ENCODE measurements around the gene R3HDML.

The R3HDML gene

DNA sequence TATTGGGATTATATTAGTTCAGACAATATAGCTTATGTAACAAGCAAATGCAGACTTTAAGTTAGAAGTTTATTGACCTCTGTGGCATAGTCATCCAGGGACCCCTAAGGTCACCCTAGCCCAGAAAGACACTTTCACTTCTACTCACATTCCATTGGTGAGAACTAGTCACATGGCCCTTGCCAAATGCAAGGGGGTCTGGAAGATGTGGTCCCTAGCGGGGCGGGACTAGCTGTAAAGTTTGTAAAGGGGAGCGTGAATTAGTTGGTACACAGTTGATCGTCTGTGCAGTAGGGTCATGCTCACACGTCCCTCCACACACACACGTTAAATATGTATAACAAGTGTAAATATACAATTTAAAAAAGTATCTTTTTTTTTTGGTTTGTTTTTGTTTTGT lies 27.9 kb downstream of the R3HDML start:
- DNase-seq = no peak

DNA sequence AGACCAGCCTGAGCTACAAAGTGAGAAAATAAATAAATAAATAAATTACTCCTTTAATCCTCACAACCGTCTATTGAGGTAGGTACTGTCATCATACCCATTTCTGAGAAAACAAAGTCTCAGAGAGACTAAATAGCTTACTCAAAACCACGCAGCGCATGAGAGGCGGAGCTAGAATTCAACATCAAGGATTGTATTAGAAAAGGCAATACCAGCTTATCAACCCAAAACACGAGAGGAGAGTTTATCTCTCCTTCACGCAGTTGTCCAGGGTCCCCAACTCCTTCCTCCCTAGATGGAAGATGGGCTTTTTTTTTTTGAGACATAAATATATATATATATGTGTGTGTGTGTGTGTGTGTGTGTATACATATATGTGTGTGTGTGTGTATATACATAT lies 30.9 kb downstream of the R3HDML start:
- no peak for DNase-seq

DNA sequence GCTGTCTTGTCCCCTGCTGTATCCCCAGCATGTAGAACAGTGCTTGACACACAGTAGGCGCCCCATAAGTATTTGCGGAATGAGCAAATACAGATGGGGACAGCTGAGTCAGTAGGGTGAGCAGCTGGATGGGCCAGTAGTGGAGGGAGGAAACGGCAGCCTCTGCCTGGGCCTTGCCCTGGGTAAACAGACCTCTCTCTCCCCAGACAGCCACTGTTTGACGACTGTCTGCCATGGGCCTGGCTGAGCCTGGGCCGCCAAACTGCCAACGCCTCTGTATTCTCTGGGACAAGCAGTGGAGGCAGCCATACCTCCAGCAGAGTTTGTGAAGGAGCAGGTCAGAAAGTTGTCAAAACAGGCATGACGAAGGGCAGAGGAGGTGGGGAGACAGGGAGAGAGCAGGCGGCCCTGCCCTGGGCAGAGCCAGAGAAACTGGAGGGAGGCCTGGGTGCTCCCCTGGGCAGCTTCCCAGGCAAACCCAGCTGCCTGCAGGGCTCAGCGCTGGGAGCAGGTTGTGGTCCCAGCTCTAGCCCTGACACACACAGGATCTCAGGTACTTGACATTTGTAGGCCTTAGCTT lies 33.9 kb downstream of the R3HDML start:
- no peak for DNase-seq

DNA sequence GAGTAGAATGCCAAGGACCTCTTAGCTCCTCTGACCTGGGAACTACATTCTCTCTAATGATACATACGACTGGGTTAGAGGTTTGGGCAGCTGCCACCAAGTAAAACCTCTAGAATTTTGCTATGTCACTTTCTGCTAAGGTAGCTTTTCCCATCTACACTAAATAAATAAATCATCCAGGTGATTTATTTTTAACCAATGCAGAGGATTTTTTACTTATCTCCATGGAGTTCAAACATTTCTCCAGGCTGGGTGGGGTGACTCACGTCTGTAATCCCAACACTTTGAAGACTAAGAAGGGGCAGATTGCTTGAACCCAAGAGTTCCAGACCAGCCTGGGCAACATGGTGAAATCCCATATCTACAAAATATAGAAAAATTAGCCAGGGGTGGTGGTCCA lies 45.8 kb downstream of the R3HDML start:
- DNase-seq = no peak

DNA sequence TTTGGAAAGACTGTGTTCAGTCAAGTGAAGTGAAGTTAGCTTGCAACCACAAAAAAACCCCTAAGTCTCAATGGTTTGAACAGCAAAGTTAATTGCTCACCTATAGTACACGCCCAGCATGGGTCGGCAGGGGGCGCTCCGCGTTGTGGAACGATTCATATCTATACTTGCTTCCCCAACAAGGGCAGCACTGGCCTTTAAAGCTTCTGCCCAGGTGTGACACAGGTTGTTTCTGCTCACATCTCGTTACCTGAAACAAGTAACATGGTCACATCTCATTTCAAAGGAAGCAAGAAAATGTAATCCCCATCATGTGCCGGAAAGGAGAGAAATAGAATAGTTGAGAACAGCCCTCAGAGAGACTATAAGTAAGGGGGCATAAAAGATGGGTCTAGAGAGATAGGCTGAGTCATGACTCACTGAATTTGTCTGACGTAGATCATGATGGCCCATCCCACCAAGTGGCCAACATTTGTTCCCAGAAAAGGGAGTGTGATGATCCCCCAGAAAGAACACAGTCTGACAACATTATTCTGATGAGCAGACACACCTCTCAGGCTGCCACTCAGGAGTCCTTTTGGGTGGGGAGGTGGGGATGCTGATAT lies 47.7 kb downstream of the R3HDML start:
- peak; percentile 20 for DNase-seq

DNA sequence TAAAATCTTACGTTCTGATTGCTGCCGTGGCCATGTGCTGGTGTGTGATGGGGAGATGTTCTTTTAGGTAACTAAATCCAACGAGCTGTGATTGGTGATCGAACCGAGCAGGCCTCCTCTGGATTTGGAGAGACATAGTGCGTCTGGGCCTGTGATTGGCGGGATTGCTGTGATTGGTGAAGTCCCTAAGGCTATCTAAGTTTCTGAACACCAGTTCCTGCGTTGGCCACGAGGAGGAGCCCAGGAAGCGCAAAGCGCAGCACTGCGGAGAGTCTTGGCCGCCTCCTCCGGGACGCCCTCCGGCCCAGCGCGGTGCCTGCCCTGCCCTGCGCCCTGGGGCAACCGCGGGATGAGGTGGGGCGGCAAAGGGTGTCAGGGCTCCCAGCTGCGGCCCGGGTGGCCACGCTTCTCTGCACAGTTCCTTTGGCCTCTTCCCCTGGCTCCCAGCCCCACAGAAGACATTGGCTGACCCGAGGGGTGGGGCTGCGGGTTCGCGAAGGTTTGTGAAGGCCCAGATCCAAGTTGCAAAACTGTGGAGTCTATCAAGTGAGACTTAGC lies 51.7 kb downstream of the R3HDML start:
- DNase-seq = peak; percentile 40

DNA sequence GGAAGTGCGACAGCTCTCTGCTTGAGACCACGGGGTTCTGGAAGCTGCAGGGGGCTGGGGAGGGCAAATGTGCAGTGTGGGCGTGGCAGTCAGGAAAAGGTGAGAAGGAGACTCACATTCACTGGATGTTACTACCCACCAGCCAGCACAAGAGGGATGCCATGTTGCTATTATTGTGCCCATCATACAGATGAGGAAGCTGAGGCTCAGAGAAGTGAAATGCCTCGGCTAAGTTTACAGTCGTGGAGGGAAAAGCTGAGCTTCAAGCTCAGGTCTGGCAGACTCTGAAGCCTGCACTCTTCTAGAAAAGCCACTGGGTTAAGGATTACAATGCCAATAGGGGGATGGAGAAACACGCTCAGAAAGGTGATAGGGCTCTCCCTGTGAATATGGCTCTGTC lies 53.0 kb downstream of the R3HDML start:
- DNase-seq = no peak

DNA sequence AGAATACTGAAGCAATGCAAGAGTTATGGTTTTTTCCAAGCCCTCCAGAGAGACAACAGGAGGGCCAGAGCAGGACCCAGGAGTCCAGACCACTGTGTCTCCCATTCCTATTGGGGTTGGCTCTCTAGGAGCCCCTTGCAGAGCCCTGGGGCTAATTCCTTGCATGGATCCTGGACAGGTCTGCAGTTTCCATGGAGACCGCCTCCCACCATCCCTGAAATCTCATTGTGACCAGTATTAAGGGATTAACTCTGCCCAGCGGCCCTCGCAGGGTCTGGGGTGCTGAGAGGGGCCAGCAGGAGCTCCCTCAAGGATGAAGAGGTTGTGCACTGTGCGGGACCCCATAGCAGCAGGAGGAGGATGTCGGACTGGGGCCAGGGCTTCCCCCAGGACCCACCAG lies 53.4 kb downstream of the R3HDML start:
- DNase-seq = no peak

DNA sequence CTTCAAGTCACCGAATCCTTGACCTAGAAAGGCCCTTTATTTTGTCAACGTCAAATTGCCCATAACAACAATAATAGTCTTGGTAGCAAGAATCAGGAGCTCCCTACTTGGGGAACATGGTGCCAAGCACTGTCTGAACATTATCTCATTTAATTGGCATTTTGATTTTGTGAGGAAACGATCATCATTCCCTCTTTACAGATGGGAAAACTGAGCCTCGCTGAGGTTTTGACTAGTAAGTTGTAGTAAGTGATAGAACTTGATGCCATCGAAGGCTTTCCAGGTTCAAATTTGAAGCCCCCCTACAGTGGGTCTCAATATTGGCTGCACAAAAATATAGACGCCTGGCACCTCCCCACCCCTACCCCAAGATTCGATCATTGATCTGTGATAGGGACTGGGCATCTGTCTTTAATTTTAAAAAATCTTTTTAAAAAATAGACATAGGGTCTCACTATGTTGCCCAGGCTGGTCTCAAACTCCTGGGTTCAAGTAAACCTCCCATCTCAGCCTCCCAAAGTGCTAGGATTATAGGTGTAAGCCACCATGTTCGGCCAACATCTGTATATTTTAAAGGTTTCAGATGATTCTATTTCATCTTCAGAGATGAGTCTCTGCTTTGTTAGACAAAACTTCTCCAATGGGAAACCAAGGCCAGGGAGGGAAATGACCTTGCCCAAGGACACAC lies 55.4 kb downstream of the R3HDML start:
- no peak for DNase-seq

DNA sequence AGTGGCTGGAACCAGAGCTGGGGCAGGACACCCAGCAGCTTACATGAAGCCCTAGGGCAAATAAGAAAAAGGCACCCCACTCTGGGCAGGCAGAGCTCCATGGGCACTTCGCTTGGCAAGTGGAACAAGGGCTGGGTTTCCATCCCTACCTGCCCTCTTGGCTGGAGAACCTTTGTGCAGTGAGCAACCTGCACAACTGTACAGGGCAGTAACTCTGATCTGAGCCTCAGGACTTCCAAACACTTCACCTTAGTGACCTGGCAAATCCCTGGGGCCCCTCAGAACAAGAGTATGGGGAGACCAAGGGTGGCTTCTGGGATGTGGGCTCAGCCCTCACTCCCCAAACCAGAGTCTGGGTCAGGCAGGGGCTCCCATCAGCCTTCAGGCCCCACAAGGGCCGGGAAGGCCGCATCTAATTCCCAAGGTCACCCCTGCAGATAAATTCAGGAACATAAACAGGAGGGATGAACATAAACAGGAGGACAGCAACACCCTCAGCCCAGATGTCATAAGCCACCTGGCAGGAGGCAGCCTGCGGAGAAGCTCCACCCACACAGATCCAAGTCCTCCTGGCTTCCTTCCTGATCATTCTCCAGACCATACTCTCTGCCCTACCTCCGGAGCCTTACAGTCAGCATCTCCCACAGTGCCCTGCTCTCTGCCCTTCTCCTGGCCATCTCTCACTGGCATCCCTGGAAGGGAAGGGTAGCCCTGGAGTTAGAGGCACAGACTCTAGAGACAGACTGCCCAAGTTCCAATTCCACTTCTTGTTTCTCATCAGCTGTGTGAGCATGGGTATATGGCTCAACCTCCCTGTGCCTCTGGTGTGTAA lies 56.1 kb downstream of the R3HDML start:
- DNase-seq = no peak

DNA sequence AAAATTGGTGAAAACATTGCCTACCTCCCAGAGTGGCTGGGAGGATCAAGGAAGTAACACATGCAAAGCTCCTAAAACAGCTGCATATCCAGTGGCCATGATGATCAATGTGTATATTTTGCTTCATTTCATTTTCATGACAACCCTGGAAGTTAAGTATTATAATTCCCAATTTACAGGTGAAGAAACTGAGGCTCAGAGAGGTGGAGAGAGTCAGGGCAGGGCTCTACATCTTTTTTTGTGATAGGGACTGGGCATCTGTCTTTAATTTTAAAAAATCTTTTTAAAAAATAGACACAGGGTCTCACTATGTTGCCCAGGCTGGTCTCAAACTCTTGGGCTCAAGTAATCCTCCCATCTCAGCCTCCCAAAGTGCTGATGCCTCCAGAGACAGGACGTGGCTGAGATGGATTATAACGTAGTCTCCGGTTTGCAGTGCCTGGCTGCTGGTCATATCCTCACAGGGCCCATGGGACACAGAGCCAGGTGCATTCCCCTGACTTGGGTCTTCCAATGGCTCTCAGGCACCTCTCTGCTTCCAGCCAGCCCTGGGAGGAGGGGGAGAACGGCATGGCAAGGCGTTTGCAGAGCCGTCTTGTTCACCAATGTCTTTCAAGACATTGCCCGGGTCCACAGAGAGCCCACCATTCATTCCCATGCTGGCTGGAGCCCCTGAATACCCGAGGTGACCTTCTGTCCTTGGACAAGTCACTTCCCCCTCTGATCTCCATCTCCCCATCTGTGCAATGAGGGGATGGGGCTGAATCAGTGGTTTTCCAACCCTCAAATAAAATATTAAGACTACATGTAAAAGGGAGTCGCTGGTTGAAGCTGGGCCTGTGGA lies 57.0 kb downstream of the R3HDML start:
- DNase-seq = no peak

DNA sequence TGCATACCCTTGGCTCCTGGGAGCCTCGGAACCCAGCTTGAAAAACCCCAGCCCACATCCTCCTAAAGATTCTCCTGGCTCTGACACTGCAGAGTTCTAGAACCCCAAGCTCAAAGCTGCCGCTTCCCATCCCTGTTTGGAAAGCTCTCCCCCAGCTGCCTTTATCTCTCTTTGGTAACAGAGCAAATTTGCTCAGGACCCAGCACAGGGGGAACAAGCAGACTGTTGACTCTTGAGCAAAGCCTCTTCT lies 57.5 kb downstream of the R3HDML start:
- DNase-seq = no peak

DNA sequence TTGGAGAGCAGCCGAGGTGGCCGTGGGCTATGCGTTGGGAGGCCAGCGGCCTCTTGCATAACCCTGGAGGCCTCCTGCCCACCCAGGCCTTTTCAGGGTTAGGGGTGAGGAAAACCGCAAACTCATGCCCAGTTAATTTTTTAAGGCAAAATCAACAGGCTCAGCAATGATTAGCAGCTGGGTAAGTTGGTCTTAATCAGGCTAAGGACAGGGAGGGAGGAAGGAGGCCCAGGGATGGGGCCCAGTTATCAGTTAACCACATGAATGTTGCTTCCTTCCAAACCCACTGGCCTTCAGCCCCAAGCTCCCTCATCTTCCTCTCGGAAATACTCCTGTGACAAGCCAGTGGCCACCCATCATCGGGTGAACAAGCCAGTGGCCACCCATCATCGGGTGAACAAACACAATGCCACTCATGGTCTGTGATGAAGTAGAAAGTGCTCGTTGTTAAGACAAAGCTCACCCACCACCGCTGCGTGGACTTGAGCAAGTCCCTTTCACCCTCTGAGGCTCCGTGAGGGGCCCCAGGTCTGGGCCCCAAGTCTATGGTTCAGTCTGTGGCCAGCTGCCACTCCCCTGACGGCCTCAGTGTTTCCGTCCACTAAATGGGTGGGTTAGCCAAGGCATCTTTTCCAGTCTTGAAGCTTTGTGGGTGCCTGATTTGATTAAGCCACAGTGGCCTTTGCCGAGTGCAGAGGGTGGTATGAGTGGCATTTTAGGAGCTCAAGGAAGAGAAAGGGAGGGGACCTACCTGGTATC lies 58.0 kb downstream of the R3HDML start:
- DNase-seq = no peak

DNA sequence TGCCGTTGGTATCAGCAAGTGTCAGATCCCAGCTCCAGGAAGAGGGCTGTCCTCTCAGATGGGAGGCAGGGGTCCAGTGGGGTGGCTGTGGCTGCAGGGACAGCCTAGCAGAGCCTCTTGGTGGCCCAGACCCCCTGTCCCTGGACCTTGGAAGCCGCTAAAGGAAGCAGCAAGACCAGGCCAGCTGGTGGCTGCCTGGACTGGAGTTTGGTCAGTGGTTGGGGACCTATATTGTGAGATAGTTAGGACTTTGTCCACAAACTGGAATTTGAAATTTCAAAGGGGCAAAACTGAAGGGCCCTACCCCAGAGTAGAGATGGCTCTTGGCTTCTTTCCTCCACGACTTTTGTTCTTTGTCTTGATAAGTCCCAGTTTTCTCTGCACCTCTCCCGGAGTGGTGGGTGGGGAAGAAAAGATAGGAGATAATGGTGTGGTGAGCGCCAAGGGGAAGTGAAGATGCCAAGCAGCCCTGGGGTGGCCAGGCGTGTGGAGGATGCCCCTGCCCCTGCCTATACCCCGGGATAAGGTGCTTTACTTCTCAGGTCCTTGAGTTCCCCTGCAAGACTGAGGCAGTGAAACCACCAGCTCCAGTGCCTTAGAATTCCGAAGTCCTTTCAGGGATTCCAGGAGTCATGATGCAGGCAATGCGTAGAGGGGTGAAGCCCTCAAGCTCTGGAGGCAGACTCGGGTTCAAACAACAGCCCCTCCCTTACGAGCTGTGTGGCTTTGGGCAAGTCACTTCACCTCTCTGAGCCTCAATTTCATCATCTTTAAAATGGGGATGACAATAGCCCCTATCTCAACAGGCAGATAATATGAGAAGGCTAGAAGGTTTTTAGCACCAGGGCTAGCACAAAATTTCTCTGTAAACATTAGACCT lies 58.9 kb downstream of the R3HDML start:
- no peak for DNase-seq

DNA sequence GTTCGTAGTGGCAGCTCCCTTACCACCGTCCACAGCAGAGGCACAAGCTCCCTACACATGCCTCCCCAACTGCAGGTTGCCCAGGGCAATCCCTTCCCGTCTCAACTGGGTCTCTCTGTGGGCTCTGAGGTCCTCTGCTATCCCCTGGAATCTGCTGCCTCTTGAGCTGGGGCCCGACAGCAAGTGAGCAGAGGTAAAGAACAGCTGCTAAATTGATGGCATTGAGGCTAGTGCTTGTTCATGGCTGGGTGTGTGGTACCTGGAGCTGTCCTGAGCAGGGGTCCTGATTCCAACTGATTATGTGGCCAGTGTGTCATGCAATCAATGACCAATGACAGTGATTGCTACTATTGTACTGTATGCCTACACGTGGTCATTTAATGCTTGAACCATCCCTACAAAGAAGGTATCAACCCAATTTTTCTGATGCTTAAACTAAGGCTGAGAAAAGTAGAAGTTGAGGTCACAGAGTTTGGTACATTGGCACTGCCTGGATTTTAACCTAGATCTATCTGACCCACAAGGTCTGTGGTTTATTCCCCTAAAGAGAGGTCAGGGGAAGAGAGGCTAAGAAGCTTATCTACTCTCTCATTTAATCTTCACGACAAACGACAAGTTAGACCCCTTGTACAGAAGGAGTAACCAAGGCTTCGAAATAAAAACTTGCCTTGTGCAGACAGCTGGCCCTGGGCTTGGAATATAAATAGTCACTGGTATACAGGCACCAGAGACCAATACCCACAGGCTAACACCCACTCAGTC lies 59.7 kb downstream of the R3HDML start:
- DNase-seq = no peak

DNA sequence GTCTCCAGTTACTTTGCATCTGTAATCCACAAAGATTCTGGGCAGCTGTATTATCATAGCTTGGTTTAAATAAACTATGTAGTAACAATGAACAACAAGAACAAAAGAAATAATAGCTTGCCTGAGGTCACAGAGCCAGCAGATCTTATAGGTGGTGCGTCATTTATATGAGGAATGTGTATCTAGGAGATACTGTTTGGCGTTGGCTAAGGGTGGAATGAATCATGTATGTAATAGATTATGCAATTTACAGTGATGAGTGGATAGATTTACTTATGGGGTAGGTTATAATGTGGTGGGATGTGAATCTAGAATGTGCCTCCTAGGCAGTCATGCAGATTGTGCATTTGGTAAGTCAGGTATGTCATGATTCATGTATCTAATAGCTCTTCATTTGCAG lies 61.5 kb downstream of the R3HDML start:
- DNase-seq = no peak

DNA sequence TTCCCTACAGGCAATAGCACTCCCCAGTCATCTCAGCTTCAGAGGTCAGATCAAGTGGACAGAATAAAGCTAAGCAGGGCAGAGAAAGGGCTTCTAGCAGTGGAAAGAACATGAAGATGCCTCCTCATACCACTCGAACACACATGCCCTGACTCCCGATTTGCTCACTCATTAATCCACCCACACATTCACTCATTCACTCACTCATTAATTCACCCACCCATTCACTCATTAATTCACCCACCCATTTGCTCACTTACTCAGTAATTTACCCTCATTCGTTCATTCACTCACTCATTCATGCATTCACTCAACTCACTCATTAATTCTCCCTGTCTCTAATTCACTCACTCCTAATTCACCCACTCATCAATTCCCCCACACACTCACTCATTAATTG lies 62.6 kb downstream of the R3HDML start:
- DNase-seq = no peak

DNA sequence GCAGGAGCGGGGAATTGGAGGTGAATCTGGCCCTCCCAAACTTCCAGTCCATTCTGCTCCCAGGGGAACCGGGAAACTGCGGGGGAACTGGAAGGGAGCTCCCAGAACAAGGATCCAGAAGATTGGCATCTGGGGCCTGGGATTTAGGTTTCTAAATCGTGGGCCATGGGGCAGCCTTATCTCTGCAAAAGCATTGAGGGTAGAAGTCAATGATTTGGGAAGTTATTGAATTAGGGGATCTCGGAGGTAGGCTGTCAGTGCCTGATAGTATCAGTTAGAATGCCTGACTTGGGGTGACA lies 63.8 kb downstream of the R3HDML start:
- no peak for DNase-seq
